Sigmoid colon (tissue), 3 donors: ENCODE data around the gene NARS2.

Experiments
- POLR2A ChIP-seq, 2 donors: fragments of 450-650 bp; IDR thresholded peaks; one replicate each; pipeline ENCODE4 v1.6.1; 2016; ENCODE audit warnings: antibody characterized with exemption in 2 of 2, mild to moderate bottlenecking in 2 of 2, moderate library complexity in 2 of 2
- TF ChIP-seq, protein P1 (sequence below), 4 experiments: fragments of 450-650 bp in 3 of 4; fragments of 200-600 bp in 1 of 4; IDR thresholded peaks; one replicate each; pipeline ENCODE4 v1.5.1; 2016 to 2019; ENCODE audit warnings: antibody characterized with exemption in 4 of 4, mild to moderate bottlenecking in 3 of 4, moderate library complexity in 2 of 4

DNA sequence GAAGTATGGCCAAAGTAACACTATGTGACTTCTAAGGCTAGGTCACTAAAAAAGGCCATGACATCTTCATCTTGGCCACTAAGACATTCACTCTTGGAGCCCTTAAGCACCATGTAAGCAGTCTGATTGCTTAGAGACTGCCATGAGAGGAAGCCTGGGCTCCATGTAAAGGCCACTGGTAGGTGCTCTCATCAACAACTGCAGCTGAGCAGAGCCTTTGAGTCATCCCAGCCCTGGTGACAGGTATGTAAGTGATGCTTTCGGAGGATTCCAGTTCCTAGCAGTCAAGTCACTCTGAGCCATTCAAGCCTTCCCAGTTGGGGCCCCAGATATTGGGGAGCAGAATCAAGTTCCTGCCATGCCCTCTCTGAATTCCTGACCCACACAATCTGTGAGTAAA, 183.2 kb downstream of the NARS2 start:
- TF ChIP-seq, protein P1, sequence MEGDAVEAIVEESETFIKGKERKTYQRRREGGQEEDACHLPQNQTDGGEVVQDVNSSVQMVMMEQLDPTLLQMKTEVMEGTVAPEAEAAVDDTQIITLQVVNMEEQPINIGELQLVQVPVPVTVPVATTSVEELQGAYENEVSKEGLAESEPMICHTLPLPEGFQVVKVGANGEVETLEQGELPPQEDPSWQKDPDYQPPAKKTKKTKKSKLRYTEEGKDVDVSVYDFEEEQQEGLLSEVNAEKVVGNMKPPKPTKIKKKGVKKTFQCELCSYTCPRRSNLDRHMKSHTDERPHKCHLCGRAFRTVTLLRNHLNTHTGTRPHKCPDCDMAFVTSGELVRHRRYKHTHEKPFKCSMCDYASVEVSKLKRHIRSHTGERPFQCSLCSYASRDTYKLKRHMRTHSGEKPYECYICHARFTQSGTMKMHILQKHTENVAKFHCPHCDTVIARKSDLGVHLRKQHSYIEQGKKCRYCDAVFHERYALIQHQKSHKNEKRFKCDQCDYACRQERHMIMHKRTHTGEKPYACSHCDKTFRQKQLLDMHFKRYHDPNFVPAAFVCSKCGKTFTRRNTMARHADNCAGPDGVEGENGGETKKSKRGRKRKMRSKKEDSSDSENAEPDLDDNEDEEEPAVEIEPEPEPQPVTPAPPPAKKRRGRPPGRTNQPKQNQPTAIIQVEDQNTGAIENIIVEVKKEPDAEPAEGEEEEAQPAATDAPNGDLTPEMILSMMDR (IDR thresholded peaks at IDR 0.05): no peak
- no peak for TF ChIP-seq POLR2A (IDR thresholded peaks at IDR 0.05)
